Measurements from ENCODE around the gene DNMT3A.

Gene DNMT3A

DNA sequence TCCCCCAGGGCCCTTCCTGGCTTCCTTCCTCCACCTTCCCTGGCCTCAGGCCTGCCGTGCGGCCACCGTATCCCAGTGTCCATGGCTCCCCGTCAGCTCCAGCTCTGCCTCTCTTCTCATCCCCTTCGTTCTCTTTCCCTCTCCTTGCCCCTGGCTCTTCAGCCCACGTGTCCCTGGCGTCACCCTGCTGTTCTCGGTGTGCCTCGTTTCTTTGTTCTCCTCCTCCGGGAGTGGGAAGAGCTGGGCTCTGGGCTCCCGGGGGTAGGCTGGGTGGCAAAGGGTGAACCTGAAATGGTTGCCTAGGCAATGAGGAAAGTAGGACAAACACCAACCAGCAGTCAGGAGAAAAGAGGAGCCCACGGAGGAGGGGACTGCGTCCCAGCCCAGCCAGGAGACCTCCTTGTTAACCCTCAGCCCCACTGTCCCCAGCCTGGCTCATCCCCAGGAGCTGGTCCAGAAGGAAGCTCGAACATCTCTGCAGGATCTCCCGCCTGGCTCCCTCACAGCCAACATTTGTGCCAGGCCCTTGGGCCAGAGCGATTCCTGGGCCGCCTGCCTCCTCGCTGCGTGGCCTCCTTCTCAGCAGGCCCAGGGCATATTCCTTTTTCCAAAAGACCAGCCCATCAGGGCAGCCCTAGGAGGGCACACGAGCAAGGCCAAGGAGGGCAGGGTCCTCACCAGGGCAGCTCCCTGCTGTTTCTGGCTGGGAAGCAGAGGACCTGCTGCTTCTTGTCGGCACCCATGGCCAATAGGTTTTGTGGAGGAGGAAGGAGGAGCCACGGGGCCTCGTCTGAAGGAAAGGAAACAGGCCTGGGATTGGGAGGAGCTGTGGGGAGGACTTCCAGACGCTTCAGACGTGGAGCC lies 30.9 kb upstream of the DNMT3A start:
- DNase-seq, result no peak

DNA sequence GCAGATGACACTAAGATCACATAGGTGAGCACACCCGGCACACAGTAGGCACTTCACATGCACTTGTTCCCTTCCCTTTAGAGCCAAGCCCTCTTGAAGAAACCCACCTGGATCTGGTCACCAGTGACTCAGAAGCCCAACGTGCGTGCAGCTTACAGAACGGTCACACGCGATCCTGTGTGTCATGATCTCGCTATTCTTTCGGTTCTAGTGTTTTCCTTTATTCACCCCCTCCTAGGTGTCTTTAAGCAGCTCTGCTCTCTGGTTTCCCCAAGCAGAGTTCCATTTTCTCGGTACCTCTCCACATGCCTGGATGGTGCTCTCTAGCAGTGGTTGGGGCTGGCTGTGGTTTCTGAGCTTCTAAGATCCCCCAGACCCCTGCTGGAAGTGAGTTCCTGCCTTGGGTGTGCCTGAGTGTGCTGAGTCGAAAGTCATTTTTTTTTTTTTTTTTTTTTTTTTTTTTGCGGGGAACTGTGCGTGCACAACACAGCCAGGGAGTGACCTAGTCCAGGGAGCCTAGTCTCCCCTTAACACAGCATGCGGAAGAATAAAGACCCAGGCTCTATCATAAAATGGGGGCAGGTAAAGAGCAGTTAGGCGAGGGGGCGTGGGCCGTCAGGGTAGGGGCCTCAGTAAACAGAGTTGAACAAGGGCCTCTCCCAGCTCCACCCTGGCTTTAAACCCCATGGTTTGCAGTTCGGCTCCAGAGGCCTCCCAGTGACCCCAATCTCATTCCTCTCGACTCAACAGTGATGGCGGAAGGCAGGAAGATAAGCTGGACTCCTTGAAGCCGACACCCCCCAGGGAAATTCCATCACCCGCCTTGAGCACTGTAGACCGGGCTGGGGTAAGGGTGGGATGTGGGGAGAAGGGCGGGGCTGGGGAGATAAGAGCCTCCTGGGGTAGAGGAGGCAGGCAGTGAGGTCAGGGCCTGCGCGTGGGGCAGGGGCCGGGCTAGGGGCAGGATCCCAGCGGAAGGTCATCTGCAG lies 29.8 kb upstream of the DNMT3A start:
- DNase-seq, result no peak

DNA sequence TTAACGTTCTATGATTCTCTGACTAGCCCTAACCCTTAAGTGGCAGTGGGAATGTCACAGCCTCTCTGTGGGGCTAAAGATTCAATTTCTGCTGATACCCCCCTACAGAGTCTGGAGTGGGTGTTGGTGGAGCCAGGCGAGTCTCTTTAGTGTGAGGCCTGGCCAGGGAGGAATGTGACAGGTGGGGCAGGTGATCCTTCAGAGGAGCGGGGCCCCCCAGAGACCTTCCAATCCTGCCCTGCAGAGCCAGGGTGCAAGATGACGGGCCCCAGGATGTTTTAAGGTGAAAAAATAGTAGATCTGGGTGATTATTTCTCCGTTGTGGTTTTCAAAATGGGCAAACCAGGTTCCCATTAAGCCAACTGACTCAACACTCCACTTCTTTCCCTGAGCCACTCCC lies 28.2 kb upstream of the DNMT3A start:
- no peak for DNase-seq

DNA sequence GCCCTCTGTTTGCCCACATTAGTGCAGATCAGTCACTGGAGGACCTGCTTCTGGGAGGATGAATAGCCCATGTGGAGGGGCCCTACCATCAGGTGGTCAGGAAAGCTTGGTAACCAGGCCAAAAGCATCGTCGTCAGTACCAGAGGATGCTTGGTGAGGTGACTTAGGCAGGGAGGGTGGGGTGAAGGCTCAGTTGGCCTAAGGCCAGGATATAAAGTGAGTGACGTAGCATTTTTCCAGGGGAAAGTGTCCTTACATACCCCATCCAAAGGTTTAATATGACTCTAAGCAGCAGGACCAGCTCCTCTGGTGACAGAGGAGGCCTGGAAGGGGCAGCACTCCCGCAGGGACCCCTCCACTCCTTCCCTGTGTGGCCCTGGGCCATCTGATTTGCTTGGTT lies 27.7 kb upstream of the DNMT3A start:
- no peak for DNase-seq

DNA sequence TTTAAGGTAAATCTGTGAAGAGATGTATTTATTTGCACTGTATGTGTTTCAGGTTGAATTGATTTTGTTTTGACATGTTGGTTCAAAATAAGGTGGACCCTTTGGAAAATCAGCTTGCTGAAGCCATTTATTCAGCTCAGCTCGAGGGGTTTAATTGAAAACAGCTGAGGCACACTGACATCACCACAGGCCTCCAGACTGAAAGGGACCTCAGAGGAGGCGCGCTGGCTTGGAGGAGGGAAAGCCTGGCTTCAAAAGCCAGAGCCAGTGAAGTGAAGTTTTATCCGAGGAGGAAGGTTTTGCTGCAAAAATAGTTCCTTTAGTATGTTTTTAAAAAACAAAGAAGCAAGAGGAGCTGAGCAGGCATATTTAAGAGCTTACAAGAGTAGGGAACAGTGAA lies 26.9 kb upstream of the DNMT3A start:
- no peak for DNase-seq

DNA sequence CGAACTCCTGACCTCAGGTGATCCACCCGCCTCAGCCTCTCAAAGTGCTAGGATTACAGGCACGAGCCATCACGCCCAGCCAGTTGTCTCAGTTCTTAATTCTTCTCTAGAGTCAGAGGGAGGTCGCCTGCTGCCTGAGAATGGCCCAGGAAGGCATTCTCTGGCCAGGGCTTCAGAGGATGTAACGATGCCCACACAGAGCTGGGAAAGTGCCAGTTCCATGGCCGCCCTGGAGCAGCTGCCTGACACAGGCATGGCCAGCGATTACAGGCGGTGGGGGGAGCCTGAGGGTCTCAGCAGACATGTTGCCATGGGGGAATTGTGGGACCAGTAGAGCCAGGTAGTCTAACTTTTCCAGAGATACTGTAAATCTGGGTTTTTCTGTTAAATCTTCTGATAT lies 25.6 kb upstream of the DNMT3A start:
- no peak for DNase-seq

DNA sequence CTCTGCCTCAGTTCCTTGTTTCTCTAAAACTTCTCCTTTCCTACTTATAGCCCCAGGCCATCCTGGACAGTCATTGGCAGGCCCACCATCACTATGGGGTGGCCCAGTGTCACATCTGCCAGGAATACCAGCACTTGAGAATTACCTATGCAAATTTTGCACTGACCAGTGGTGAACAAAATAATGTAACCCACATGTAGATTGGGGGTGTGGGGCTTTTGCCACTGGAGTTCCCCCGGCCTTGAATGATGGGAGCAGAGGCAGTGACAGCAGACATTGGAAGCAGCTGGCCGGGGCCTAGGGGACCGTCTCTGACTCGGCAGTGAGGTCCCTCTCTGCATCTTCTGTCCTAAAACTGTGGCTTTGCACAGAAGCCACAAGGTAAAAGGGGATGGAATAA lies 24.9 kb upstream of the DNMT3A start:
- DNase-seq, result no peak

DNA sequence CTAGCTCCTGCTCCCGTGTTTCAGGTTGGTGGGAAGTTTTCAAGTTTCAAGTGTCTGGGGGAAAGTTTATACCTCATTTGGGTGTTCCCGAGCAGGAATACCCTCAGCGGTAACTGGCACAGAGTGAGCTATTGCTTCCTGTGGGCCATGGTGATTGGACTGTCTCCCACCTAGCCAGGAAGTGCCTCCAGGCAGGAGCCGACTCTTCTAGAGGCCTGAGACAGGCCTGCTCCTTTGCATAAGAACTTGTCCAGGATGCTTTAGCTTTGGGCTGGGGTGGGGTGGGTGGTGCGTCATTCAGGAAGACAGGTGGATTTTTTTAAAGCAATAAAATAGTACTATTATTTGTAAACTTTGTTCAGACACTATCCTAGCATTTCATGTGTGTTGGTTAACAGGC lies 23.5 kb upstream of the DNMT3A start:
- no peak for DNase-seq

DNA sequence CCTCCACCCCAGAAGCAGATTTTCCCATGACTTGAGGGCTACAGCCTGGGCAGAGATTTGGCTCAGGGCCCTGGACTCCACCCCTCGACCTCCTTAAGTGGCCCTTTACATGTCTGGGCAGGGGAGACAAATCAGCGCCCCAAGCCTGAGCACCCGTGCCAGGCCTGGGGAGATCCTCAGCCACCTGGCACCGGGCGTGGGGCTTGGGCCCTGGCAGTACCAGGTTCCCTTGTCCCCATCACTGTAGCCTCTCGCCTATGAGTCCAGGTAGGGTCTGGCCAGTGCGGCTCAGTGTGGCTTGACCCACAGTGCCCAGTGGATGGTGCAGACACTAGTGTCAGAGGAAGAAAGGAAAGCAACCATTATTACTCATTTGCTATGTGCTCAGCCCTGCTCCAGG lies 22.0 kb upstream of the DNMT3A start:
- no peak for DNase-seq

DNA sequence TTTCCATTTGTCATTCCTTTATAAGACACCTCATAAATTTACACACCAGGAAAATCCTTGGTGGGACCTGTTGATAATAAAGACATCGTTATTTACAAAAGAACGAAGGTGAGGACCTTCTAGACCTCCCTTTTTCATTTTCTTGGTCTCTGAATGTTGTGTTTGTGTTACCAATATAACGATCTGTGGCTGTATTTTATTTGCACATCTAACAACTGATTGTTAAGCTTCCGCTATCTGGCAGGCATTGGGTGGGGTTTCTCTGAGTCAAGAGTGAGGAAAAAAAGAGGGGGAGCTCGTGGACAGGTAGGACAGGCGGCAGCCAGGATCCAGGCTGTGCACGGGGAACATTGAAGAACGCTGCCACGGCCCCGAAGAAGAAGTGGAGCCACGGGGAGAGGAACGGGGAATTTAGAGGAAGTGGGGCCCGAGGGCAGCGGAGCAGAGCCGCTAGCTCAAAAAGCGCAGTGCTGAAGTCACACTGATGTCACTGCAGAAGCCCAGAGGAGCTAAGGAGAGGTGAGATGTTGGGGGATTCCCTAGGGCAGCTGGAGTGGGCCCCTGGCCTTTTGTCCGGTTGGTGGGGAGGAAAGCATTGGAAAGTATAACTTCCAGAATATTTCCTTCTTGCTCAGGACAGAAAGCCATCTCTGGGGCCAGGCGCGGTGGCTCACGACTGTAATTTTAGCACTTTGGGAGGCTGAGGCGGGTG lies 20.9 kb upstream of the DNMT3A start:
- DNase-seq, result peak; percentile 60 to 67

DNA sequence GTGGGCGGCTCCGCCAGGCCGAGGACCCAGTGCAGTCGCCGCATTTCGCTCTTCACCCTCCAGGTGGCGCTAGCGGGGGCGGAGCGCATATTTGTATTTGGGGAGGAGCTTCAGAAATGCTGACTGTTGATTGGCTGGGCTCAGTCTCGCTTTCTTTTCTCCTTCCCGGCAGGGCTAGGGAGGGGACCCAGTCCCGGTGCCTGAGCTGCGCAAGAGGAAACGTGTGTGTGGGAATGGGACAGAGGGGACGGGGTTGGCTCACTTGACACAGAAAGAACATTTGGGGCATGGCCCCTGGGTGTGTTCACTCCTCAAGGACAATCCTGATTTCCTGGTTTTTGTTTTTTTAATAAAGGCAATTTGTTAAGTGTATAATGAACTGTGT lies 20.3 kb upstream of the DNMT3A start:
- DNase-seq, result peak; percentile 96 to 97

DNA sequence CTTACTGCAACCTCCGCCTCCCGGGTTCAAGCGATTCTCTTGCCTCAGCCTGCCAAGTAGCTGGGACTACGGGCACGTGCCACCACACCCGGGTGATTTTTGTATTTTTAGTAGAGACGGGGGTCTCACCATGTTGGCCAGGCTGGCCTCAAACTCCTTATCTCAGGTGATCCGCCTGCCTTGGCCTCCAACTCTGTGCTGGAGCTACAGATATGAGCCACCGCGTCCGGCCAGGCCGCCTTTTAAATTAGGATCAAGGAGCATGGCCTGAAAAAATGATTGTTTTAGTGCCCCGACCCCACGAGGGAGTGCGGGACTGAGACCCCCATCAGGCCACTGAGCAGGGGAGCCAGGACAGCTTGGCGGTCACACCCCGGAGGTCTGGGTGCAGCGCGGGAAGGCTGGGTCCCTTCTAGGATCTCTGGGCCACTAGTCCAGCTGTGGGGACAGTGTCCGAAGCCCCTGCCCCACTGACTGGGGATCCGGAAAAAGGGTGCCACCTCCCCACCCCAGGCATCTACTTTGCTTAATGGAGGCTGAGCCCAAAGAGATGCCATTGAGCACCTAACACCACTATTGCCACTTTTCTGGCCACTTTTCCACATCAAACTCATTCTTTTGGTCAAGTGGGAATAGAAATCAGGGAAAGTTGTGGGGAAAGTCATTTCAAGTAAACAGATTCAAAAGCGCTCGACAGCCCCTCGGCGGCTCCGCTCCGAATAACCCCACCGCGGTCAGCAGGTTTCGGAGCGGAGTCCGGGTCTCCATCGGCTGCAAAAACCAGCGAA lies 19.7 kb upstream of the DNMT3A start:
- no peak for DNase-seq

DNA sequence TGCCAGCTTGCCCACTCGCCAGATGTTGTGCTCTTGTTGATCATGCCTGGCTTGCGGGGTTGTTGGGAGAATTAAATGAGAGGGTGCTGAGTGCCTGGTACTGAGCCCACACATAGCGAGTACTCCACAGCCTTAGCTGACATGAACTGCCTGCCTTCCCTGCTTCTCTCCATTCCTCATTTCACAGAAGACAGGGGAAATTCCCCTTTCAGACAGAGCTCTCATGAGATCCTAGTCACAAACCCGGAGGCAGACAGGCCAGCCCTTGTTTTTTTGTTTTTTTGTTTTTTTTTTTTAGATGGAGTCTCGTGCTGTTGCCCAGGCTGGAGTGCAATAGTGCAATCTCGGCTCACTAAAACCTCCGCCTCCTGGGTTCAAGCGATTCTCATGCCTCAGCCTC lies 17.1 kb upstream of the DNMT3A start:
- DNase-seq, result no peak

DNA sequence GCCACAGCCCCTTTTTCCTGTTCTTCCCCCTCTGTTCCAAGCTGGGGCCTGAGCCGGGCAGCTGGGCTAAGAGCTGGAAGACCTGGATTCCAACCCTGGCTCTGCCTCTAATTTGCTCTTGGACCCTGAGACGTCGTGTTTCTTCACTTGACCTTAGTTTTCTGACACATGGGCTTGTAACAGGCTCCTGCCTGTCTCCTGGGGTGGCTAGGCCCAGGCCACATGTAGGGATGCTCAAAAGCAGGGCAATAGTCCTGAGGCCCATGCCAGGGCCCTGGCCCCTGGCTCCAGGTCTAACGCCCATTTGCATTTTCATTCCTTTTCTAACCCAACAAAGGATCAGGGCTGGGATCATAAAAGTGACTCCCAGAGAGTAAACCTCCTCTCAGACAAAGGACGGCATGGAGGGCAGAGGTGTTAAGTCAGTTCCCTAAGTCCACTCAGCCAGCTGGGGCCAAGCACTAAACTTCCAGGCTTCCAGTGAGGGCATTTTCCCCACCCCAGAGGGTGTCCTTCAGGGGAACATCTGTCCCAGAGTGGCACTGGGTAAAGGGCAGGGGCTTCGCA lies 16.6 kb upstream of the DNMT3A start:
- no peak for DNase-seq

DNA sequence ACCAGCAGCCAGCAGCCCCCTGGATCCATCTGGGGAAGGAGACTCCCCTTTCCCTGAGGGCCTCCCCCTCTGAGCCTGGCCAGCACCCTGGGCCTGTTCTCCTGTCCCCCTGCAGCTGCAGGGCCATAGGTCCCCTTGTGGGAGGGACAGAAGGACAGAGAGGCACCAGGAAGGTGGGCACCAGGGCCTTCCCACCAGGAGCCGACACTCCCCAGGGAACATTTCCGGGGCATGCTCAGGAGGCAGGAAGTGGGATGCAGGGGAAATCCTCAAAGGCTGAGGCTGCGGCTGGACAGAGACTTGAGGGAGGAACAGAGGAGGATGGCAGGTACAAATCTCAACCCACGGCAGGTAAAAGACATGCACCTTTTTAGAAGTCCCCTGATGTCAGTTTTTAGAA lies 14.4 kb upstream of the DNMT3A start:
- no peak for DNase-seq

DNA sequence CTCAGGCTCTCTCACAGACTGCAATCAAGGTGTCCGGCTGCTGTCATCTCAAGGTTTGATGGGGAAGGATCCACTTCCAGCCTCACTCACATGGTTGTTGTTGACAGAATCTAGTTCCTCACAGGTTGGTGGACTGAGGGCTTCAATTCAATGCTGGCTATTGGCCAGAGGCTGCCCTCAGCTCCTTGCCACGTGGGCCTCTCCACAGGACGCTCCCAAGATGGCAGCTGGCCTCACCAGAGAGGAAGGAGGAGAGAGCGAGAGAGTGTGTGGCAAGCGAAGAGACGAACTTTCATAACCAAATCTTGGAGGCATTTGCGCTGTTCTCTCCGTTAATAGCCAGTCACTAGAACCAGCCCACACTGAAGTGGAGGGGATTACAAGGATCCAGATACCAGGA lies 13.5 kb upstream of the DNMT3A start:
- DNase-seq, result no peak

DNA sequence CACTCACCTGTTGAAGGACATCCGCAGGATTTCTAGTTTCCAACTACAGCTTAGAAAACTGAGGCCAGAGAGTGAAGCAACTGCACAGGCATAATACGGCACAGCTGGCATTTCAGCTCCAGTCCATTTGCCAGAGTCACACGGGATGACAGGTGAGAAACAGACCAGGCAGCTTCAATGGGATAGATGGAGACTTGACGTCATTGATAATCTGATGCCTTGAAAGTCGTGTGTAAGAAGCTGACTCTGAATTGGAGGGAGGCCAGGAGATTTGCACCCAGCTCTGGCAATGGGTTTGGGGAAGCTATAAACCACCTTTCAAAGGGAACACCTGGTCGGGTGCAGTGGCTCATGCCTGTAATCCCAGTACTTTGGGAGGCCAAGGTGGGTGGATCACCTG lies 12.4 kb upstream of the DNMT3A start:
- no peak for DNase-seq

DNA sequence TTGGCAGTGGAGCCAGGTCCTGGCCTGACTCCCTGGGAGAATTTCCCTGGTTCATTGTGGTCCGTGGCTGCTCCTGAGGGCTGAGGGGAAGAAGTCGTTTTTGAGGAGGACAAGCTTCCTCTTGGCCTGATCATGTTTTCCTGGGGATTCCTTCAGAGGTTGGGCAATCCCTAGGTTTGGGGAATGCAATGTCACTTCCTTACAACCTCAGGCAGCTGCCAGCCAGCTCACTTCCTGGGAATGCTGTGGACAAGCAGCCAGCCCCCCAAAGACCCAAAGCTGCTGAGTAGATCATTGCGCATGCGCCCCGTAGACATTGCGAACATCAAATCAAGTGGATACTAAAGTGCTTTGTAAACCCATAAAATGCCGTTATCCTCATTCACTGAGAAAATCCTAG lies 7.7 kb upstream of the DNMT3A start:
- no peak for DNase-seq

DNA sequence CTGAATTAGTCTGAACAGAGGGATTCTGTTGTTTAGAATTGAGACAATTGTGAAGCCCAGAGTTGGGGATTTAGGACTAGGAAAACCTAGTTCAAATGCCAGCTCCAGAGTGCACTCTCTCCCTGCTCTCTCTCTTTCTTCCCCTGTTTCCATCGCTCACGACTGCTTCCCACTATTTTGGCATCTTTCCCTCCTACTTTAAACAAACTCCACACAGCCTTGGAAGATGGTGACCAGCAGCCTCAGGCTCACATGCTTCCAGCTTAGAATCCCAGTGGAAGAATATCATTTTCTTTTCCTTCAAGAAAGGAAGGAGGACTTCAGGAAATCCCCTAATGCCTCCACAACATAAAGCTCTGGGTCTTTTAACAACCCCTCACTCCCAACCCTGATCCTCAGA lies 6.1 kb upstream of the DNMT3A start:
- DNase-seq, result no peak

DNA sequence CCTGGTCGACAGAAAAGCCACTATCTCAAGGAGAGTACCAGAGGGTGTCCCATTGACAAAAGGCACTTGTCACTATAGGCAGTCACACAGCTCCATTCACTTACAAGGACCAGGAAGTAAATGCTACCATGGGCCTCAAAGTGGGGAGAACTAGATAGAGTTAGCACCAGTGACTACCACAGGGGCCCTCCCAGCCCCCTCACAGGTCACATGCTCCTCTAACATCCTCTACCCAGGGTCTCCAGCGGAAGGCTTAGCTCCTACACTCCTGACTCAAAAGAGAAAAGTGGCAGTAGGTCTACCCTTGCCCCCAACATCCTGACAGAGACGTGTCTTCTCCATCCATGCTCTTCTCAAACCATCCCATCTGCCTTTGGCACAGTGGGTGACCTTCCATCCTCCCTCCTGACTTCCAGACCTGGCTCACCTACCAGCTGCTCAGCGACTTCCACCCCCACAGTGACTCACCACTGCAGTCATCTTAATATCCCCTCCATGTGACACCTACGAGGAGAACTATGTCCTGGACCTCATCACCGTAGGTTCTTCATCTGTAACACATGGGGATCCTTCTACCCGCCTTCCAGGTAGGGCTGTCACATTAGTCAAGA lies 5.6 kb upstream of the DNMT3A start:
- DNase-seq, result peak; percentile 45 to 61

DNA sequence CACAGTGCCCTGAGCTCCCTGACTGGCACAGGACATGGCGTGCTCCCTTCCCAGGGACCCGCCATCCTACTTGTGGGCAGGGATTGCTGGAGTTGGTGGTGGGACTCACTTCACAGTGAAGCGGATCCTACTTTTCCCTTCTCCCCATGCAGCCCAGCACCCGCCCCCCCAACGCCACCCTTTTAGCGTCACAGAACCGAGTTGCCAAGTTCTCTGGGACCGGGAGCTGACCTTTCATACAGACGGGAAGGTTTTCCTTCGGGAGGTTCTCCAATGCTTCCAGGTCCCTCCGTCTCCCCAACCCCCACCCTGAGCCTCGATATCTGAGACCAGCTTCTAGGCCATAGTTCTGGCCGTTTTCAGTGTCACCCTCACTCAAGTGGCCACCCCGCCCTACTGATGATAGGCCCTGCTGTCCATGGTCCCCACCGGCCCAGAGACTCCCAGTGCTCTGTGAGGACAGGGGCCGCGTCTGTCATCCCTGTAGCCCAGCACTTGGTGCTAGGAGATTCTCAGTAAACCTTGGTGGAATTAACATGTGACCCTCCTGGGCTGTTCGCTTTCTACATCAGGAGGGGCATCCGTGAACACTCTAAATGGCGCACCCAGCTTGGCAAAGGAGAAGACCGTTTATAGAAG lies 1.6 kb upstream of the DNMT3A start:
- no peak for DNase-seq

Data from activated CD4-positive, alpha-beta T cell treated with anti-CD3 and anti-CD28 coated beads, Interleukin-2, amount 50 U/mL, for 48 hours (primary cell).